Right forelimb (tissue), 1 donor: ENCODE results near the gene SCUBE1.

ENCODE experiments used
- DNase-seq: peaks from one replicate; pipeline ENCODE4 v3.0.0-alpha.2; 2018

The SCUBE1 gene

DNA sequence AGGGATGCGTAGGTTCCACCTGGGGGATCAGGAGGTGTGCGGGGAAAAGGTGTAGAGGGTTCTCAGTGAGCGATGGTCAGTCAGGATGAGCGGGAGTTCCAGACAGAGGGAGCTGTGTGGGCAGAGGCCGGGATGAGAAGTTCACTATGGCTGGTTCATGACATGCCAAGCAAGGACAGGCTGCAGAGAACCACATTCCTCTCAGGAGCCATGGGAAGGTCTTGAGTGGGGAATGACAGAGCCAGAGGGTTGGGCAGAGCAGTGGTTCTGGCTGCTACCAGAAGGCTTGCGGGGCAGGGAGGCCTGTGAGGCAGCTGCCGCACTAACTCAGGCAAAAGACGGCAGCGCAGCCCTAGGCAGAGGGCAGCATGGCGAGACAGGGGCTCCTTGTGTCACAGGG lies 66.1 kb downstream of the SCUBE1 start:
- no peak for DNase-seq

DNA sequence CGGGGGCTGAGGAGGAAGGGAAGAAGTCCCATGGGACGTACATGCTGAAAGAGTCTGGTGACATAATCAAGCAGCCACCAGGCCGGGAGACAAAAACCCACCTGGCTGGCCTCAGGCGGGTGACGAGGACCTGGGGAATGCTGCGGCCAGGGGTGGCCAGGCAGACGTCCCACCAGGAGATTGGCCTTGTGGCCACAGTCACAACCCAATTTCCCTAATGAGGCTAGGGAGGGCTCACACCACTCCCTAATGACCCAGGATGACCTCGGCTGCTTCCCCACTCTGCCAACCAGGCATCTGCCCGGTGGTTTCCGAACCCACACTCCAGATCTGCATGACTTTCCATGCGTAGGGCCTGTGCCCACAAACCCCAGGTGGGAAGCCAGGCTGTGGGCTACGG lies 66.9 kb downstream of the SCUBE1 start:
- DNase-seq = no peak

DNA sequence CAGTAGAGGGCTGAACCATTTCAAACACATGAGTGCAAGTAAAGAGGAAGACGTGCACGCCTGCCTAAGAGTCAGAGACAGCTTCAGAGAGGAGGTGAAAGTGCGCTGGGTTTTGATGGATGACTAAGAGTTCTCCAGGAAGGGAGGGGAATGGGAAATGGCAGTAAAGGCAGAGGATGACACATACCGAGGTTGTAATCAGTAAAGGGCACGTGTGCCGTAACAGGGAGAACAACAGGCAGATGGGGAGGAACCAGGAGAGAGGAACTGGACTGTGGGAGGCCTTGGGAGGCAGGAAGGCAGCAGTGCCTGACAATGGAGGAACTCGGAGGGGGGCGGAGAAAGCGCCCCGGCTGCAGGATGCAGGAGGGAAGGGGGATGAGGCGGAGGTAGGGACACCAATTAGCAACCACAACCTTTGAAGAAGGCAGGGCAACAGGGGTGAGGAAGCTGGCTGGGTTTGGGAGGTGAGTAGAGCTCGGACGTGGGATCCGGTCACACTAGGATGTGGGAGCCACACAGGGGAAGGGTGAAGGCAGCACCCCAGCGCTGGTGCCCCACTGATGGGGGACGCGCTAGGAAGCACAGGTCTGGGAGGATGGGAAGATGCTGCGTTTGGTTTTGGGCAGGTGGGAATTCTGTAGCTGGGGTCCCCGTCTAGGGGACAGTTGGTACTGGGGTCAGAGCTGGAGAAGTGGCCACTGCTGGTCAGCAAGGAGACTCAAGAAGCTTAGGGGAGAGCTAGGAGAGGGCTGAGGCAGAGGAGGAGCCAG lies 67.4 kb downstream of the SCUBE1 start:
- no peak for DNase-seq

DNA sequence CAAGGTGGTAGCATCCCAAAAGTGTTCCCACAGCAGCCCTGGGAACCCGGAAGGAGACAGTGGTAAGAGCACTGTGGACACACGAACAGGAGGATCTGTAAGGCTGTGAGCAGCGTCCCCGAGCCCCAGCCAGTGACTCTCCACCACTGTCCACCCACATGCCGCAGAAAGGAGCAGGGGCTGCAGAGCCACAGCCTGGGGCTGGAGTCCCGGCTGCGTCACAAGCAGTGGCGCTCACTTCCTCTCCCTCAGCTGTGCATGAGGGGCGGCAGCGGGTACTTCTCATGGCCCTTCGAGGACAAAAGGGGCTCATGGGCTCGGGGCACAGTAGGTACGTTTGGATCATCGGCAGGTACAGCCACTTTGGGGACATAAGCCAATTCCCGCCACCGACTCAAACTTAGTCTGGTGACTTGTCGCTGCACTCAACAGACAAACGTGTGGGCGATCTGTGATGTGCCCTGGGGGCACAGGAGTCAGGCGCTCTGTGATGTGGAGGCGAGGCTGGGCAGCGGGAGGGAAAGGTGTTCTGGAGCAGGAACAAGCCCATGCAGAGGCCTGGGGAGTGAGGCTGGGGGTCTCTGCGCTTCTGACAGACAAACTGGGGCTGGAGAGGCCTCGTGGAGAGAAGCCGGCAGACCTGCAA lies 68.5 kb downstream of the SCUBE1 start:
- no peak for DNase-seq

DNA sequence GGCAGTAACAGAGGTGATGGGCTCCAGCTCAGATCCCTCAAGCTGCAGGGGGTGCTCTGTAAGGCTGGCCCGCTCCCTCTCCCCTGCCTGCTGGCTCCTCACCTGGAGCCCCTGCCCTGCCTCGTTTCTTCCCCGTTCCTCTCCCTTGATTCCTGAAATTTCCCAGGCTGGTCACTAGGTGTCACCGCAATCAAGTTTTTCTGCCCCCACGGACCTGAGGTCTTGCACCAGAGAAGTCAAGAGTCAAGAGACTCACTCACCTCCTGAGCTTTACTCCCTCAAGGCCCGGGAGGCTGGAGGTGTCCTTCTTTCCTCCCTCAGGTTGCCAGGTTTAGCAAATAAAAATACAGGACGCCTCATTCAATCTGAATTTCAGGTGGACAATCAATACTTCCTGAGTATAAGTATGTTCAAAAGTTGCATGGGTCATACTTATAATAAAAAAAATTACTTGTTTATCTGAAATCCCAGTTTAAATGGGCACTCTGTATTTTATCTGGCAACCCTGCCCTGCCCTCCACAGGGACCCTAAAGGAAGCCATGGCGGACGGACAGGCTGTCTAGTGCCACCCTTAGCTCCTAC lies 69.2 kb downstream of the SCUBE1 start:
- peak; percentile 69 for DNase-seq

DNA sequence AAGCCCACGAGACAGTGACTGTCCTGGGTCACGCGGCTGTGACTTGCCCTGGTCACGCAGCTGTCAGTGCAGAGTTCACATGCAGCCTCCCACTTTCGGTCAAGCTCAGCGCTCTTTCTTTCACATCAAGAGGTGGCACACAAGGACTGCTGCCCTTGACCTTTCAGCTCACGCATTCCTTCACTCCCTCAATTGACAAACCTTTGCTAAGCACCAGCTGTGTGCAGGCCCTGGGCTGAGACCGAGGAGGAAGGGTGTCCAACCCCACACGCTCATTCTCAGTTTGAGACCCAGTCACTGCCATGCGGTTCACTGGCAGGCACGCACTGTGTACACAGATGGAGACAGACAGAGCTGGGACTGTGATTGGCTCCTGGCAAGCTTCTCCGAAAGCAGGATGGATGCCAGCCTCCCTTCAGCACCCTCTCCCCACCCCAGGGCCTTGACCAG lies 70.3 kb downstream of the SCUBE1 start:
- DNase-seq = no peak

DNA sequence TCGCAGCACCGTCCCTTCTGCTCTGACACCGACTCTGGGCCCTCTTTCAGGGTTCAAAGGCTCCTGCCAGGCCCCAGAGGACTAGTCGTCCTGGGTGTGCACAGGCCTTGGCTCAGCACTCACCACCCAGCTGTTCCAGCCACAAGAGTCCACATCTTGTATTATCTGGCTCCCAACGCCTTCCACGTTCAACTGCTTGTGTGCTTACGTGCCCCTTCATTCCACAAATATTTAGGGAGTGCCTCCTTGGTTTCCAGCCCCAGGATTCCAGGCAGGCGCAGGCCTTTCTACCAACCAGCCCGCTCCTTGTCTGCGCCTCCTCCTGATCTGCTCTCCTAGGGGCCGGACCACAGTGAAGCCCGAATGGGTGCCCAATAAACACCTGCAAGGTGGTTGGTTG lies 70.9 kb downstream of the SCUBE1 start:
- no peak for DNase-seq

DNA sequence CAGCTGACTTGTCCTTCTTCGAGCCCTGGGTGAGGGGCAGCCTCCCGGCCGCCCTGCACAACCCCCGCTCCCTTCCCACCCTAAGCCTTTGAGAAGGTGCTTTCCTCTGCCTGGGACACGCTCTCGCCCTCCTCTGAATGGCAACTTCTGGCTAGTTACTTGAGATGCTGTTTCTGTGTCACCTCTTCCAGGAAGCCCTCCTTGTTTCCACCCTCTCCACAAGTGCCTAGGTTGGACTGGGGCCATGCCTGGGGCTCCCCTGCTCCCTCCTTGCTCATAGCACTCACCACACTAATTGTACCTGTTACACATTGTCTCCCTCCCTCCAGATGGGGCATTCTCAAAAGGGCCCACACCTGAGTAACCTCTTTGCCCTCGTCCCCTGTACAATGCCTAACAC lies 72.2 kb downstream of the SCUBE1 start:
- DNase-seq = no peak

DNA sequence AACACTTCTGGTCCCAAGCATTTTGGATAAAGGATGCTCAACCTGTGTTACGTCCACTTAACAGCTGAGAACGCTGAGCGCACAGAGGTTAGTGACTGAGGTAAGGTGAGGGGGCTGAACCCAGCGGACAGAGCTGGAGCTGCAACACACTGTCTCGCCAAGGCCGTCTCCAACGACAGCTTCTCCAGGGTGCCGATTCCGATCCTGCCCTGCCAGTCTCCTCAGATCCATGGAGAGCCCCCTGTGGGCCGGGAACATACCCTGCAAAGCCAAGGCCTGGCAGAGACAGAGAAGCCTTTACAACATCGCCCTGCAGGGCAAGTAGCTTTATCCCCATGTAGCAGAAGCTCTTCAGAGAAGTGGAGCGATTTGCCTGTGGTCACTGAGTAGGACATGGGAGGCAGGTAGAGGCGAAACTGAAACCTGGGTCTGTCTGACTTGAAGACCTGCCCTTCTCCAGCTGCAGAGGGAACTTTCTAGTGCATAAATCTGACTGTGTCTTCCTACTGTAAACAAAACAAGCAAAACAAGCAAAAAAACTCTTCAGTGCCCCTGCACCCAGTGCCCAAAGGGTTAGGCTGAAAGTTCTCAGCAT lies 72.8 kb downstream of the SCUBE1 start:
- no peak for DNase-seq

DNA sequence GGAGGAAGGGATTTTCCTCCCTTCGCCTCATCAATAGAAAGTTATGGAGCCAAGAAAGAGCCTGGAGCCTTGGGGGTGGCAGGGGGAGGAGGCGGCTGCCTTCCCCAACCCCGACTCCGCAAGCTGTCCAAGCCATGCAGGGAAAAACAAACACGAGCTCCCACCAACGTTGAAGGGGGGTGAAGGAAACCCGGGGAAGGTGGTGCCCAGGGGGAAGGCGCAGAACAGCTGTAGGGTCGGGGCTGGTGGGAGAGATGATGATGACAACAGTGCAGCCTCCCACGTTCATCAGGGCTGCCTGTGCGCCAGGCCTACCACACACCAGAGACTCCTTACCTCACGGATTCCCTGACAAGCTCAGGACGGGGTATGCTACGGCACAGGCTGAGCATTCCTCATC lies 73.5 kb downstream of the SCUBE1 start:
- DNase-seq = no peak

DNA sequence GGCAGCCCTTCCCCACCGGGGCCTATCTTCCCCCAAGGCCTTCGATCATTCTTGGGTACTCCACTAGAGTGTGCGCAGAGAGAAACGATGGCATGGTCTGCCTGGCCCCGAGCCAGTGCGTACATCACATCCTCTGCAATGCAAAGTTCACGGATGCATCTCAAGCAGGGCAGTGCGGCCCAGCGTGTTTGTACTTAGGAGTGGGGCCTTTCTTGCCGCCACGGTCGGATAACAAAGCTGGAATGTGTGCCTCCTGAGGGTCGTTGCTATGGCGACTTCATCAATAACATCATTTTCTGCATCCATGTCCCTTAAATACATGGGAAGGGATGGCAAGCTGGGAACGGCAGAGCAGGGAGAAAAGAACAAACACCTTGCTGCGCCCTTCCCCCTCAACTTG lies 73.9 kb downstream of the SCUBE1 start:
- no peak for DNase-seq

DNA sequence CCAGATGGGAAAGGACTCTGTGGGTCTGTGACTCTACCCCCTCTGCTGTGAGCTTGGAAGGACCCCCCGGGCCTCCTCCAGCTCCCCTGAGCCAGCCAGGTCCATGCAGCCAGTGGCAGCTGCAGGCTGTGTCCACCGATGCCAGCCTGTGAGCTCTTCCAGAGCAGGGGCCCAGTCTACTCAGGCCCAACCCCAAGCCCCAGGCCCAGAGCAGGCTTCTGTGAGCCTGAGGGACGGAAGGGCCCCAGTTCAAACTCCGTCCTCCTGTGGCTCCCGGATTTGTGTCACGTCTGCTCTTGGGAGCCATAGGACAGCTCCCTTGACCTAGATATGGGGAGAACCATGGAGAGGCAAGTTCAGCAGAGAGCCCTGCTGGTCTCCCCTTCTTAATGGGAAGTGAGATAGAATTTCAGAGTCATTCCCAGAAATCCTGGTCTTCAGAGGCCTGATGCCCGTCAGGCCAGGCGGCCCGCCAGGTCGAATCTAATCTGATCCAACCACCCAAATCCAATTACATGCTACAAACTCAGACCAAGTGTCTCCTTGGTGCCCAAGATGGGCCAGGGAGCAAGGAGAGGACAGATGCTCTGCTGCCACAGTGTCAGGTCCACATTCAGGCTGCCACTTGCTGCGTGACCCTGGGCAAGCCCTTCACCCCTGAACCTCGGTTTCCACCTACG lies 75.1 kb downstream of the SCUBE1 start:
- DNase-seq = no peak

DNA sequence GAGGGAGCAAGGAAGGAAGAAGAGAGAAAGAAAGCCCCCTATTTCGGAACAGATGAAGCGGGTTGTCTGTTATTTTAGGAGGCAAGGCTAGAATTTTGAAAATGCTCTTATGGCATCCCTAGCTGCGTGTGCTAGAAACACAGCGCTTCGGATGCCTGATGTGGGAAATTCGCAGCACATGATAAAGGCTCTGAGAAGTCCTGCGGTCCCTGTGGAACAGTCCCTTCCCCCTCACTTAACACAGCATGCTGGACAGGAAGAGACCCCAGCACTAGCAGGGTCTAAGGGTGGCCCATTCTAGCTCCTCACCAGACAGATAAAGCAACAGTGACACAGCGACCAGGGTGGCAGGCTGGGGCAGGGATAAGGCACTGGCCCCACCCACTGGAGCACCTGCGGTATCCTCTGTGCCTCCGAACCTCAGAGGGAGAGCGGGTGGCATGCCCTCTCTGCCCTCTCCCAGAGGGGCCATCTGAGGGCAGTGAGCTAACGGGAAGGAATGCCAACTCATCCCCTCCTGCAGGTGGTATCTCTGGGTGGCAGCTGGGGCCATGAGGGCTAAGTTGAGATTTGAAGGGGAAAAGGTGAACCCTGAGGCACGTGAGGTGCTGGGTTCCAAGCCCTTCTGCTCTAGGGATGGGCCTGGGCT lies 75.7 kb downstream of the SCUBE1 start:
- no peak for DNase-seq

DNA sequence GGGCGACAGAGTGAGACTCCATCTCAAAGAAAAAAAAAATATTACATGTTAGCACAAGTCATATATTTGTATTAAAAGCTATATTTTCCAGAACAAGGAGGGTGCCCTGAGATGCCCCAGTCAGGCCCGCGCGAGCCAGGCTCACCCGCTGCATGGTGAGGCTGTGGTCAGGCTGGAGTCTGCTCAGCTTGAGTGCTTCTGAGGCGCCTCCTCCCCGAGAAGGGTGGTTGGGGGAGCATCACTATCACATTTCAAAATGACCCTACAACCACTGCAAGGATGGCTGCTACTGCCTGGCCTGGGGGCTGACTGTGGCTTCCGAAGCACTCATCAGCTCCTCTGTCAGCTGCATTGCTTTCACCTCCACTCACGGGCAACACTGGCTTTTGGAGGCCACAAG lies 77.1 kb downstream of the SCUBE1 start:
- no peak for DNase-seq

DNA sequence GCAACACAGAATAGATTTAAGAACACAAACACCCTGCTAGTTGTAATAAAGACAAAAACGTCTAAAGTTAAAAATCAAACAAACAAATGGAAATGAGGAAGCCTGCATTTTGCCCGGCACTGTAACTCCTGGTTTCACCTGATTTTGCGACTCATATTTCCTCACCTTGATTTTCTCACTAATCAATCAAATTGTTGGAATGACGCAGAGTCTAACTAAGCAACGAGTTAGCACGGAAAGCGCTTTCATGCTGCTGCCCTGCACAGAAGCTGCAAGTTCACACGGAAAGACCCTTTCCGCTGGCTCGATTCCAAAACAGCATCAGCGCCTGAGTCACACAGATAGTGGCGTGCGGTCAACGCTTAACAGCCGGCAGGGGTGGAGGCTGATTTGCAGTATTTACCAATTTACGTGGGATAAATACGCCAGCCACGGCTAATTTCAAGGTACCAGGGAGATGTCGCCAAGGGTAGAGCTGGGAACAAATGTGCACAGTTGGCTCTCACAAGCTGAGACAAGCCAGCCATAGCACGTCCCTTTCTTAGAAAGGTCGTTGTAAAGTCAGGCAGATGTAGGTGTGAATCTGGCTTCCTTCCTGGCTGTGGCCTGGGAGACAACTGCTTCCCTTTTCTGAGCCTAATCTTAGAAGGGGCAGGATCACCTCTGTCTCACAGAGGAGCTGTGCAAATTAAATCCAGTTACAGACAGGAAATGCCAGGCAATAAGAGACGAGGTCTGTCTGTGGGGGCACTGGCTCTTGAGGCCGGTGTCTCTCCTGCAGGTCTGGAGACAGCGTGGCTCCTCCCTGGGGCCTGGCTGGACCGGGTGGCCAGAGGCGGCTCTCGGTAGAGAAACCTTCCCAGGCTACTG lies 79.3 kb downstream of the SCUBE1 start:
- peak; percentile 69 for DNase-seq

DNA sequence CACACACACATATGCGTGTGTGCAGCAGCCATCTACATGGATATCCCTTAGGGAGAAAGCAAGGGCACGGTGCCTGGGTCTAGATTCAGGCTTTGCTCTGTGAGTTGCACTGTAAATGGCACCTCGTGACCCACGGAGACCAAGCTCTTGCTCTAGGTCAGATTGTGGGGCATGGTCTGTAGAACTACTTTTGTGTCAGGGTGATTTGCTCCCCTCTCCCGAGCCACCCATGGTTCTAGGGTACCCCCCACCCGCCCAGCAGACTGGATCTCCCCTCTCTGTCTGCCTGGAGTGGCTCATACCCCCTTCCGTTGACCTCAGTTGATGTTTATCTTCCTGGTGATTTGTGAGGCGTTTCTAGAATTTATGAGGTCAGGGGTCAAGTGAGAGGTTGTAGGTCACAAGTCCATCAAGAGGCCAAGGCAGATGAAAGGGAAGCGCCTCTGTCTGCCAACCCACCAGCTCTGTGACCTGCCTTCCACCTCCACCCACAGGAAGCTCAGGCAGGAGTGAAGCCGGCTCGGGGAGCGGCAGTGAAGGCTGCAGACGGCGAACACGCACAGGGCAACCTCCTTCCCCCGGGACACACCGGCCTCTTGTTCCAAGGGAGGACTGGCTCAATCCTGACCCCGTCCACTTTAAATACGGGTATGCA lies 80.1 kb downstream of the SCUBE1 start:
- no peak for DNase-seq

DNA sequence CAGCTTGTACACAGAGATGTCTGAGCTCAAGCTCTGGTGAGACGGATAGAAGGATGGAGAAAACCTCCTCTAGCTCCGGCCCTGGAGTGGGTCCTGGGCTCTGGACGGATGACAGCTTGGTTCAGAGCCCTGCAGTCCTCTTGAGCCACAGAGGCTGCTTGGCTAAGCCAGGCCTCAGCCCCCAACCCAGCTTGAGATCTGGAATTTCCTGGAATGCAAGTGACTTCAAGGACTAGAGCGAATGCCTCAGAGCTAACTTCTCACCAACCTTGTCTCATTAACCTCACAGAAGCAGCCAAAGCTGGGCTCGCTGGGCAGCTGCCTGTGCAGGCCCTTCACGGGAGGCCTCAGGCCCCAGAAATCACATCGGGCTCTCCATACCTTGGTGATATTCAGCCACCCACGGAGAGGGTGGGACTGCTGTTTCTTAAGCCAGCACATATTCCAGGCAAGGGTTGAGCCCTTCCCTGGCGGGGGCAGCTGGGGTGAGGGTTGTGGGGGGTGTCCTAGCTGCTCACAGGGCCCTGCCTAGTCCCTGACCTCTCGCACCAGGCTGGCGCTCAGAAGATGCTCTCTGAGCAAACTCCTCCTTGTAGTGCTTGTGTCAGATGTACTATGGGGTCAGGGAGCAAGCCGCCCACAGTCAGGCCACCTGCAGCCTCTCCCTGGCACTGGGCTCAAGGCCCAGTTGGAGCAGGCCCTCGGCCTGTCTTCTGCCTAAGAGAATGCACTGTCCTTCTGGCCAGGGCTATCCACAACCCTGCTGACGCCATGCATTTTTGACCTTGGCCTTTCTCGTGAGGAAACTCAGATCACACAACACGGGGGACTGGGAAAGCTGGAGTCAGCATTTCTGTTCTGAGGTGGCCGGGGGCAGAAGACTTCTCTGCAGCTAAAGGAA lies 82.6 kb downstream of the SCUBE1 start:
- DNase-seq = no peak

DNA sequence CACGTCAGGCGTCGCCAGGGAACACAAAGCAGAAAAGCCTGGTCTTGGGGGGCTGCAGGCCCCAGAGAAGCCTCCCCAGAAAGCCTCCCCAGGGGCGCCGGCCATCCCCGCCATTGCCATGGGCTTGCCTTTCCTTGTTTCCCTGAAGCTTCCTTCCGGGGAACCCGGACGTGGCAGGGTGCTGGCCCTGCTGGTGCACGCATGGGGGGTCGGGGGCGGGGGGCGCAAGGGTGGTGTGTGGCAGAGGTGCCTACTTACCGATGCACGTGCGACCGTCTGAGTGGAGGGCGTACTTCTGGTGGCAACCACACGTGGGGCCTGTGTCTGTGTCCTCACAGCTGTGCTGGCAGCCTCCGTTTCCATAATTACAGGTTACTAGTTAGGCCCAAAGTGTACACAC lies 85.2 kb downstream of the SCUBE1 start:
- no peak for DNase-seq

DNA sequence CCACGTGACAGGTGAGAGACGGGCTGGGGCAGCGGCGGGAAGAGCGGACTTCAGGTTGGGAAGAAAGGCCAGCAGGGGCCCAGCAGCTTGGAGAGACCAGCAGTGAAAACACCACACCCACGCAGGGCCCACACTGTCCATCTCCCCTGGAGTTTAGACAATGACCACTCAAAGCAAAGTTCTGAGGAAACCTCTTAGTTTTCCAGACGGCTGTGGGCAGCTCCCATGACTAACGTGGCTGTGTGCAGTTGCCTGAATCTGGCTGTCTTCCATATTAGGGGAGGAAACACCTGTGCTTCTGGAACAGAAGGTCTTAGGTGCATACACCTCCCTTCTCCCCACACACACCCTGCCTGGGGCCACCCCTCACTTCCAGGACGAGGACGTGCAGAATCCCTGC lies 85.6 kb downstream of the SCUBE1 start:
- DNase-seq = no peak

DNA sequence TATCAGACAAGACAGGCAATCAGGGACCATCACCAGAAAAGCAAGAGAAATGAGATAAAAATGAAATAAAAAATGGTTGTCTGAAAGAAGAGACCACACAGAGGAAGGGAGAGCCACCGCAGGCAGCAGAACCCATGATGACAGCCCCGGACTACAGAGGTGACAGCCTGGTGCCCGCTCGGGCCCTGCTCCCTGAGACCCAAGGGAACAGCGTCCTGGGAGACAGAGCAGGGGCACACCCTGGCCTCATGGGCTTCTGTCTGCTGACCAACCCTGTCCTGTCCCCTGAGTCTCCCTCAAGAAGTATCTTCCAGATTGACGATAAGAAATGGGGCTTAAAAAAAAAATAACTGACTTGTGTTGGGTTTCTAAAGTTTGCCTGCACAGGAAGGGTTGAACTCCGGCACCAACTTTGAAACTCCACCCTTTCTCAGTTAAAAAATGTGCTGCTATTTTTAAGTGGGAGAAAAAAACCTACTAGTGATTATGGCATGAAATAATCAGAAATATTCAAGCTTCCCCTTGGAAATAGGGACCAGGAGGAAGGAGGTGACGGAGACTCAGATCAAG lies 86.1 kb downstream of the SCUBE1 start:
- no peak for DNase-seq
